DND-41 (cell line): Measurements from ENCODE around the gene ZNF184.

ENCODE experiments used
- CTCF ChIP-seq: IDR thresholded peaks from 2 replicates; pipeline ENCODE4 v1.5.1; 2012; ENCODE audit warnings: borderline replicate concordance, low read length, moderate library complexity, mild to moderate bottlenecking; ENCODE audit not compliant: poor library complexity, severe bottlenecking; ENCODE audit errors: extremely low read depth
- EZH2 ChIP-seq: IDR thresholded peaks from 3 replicates; pipeline ENCODE4 v1.6.1; 2012; ENCODE audit warnings: borderline replicate concordance, low read depth, mild to moderate bottlenecking, moderate library complexity, low read length, inconsistent platforms; ENCODE audit not compliant: severe bottlenecking

- no peak for TF ChIP-seq CTCF
- no peak for TF ChIP-seq EZH2
Observed at GRCh38 chr6:27502508-27503435, 29.9 kb upstream of the ZNF184 start.
